B cell (primary cell): Measurements from ENCODE around the gene PAK3.

Source experiments
- EZH2 ChIP-seq: IDR thresholded peaks from 2 replicates; pipeline ENCODE4 v1.6.1; 2012; ENCODE audit warnings: borderline replicate concordance, low read depth, mild to moderate bottlenecking, moderate library complexity, low read length; ENCODE audit not compliant: insufficient read depth, poor library complexity, severe bottlenecking
- TF ChIP-seq, protein P1 (sequence below): fragments of 200-600 bp; IDR thresholded peaks from one replicate; pipeline ENCODE4 v1.8.0; 2022; ENCODE audit warnings: antibody characterized with exemption, mild to moderate bottlenecking

DNA sequence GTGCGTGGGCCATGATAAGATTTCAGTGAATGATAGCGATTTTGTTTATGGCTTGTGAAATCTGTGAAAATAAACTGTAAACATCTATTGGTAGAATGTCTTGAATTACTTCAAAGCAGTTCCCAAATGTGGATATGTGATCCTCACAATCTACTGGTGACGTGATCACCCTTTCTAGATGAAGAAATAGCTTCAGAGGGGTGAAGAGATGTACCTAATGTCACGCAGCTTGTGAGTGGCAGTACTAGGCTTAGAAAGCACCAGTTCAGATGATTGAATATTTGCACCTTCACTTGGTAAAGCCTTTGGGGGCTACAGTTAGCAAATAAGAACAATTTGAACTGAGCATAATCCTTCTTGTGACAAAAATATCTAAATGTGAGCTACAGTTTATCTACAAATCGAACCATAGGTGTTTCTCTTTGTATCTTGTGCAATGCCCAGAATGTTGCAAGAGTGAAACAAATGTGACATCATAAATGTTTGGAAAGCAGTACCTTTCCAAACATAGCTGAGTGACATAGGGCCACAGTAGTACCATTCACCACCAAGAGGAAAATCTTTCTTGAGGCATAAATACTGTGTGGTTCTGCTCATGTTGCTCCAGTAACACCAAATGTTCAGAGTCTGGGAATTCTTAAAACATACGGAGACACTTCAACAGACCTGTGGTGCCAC lies 14.2 kb downstream of the PAK3 start:
- TF ChIP-seq, protein P1, sequence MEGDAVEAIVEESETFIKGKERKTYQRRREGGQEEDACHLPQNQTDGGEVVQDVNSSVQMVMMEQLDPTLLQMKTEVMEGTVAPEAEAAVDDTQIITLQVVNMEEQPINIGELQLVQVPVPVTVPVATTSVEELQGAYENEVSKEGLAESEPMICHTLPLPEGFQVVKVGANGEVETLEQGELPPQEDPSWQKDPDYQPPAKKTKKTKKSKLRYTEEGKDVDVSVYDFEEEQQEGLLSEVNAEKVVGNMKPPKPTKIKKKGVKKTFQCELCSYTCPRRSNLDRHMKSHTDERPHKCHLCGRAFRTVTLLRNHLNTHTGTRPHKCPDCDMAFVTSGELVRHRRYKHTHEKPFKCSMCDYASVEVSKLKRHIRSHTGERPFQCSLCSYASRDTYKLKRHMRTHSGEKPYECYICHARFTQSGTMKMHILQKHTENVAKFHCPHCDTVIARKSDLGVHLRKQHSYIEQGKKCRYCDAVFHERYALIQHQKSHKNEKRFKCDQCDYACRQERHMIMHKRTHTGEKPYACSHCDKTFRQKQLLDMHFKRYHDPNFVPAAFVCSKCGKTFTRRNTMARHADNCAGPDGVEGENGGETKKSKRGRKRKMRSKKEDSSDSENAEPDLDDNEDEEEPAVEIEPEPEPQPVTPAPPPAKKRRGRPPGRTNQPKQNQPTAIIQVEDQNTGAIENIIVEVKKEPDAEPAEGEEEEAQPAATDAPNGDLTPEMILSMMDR: no peak
- TF ChIP-seq EZH2: no peak
